ENCODE measurements around the gene OTOF. TPM values are rescaled to one million over a fixed set of nuclear protein-coding genes. Genes with fewer than 3 reads are reported as not detected.

Gene OTOF
- total and polyA plus RNA-seq, 2 of the 13 experiments (the other 11 are each of a cell fraction or from before 2014, with no cell fraction given) = 0.04 TPM; not detected in 1

- ChIA-PET POLR2A (interaction anchor here (0.6 to 6.2 kb wide), 4 partner anchors 9 to 115 kb away, joined by 3 to 52 read pairs (median 4); partner anchors contain the start of genes ADGRF3 and SELENOI), CTCF (ENCODE audit: low intra/inter-chr PET ratio, low total read pairs) (no interaction called here)
- H2AFZ ChIP-seq (ENCODE audit: low read length) = no peak overlapping the region
- H3K4me3 ChIP-seq (replicated peaks in 1 of 3; ENCODE audit: insufficient read depth in 1 of 3, low read depth in 2 of 3, low read length in 3 of 3) = no peak overlapping the region
- no peaks in the 10 kb centered on the region for H3K36me3 ChIP-seq (replicated peaks in 1 of 2; ENCODE audit: control insufficient read depth in 1 of 2, insufficient read depth in 2 of 2, low read length in 2 of 2)
- 72% methylated on average over 13 of the region's 15 CpGs for whole genome bisulfite sequencing (ENCODE audit: low lambda C conversion rate)
- peak; percentile 40 for DNase-seq (ENCODE audit: low spot score)
- H3K4me1 ChIP-seq (ENCODE audit: insufficient read depth, low read length) = peaks cover 59% of the 10 kb centered on the region
- H3K27me3 ChIP-seq (ENCODE audit: control insufficient read depth in 1 of 2, insufficient read depth in 2 of 2, low read length in 2 of 2) = no peaks in the 10 kb centered on the region
- peak; percentile 21 for ATAC-seq
- no peaks in the 10 kb centered on the region for H4K20me1 ChIP-seq (ENCODE audit: insufficient read depth, low read length)
- H3K9ac ChIP-seq (ENCODE audit: insufficient read depth, low read depth, low read length) = no peak overlapping the region
- peak; percentile 77 for FAIRE-seq
- H3K9me3 ChIP-seq (ENCODE audit: low read length) = no peaks in the 10 kb centered on the region
- H3K4me2 ChIP-seq (ENCODE audit: low read depth, low read length) = no peak overlapping the region
- intact Hi-C loops (cut with micrococcal nuclease; ENCODE audit: unreplicated experiment) (loop anchor here (5.0 to 10.0 kb wide), 3 partner anchors 63 to 505 kb away; no protein-coding TSS in a partner anchor), in situ Hi-C loops (cut with HindIII; ENCODE audit: extremely low pct_ligation_motif_present, low pct_unique_long_range_greater_than_20kb) (loop anchor here (10.0 kb wide), 1 partner anchor 225 kb away; no protein-coding TSS in a partner anchor)
- H3K27ac ChIP-seq (ENCODE audit: extremely low read length, insufficient read depth, low read length) = no peak overlapping the region
- no peaks in the 10 kb centered on the region for H3K79me2 ChIP-seq (ENCODE audit: insufficient read depth, low read length)
- no TSS peak for BruUV-seq (replicated peaks)
- TF ChIP-seq SP4 (CRISPR knock-in tag; IDR thresholded peaks at IDR 0.05) (0 out of 2 replicates have a peak, but pooled peaks have one; percentile 25), DR1 (CRISPR knock-in tag; IDR thresholded peaks at IDR 0.05) (peak; percentile 11; the same call in 1 of the 2 replicates), SPEN (CRISPR knock-in tag; IDR thresholded peaks at IDR 0.05; ENCODE audit: low read depth) (no peak), ISL2 (CRISPR knock-in tag; IDR thresholded peaks at IDR 0.05) (no peak), ZNF343 (CRISPR knock-in tag; IDR thresholded peaks at IDR 0.05) (no peak), SMC3 (IDR thresholded peaks at IDR 0.05; ENCODE audit: low read length) (peak; percentile 65; the same call in 1 of the 2 replicates), RAD21 (CRISPR knock-in tag; IDR thresholded peaks at IDR 0.05) (peak; percentile 42; the same call in 1 of the 2 replicates), TAF15 (IDR thresholded peaks at IDR 0.05; ENCODE audit: low read depth, low read length, poor library complexity, severe bottlenecking) (no peak), NFIB (CRISPR knock-in tag; IDR thresholded peaks at IDR 0.05; ENCODE audit: borderline replicate concordance) (no peak), ZNF121 (CRISPR knock-in tag; IDR thresholded peaks at IDR 0.05) (no peak), XRCC5 (optimal IDR thresholded peaks at IDR 0.05; ENCODE audit: low read length) (peak; percentile 55), ZNF674 (CRISPR knock-in tag; IDR thresholded peaks at IDR 0.05; ENCODE audit: low read depth) (no peak), KDM5B (CRISPR knock-in tag; IDR thresholded peaks at IDR 0.05; ENCODE audit: borderline replicate concordance) (peak; percentile 74; the same call in 1 of the 2 replicates), POGK (CRISPR knock-in tag; conservative IDR thresholded peaks at IDR 0.05) (0 out of 2 replicates have a peak, but pooled peaks have one; percentile 21), GMEB1 (CRISPR knock-in tag; IDR thresholded peaks at IDR 0.05; ENCODE audit: borderline replicate concordance) (no peak), ZNF350 (CRISPR knock-in tag; IDR thresholded peaks at IDR 0.05; ENCODE audit: borderline replicate concordance, low read depth) (0 out of 2 replicates have a peak, but pooled peaks have one; percentile 40), WIZ (CRISPR knock-in tag; IDR thresholded peaks at IDR 0.05) (no peak), CTCF (CRISPR knock-in tag; IDR thresholded peaks at IDR 0.05) (peak; percentile 75), ZNF552 (CRISPR knock-in tag; IDR thresholded peaks at IDR 0.05; ENCODE audit: borderline replicate concordance) (no peak), STAG1 (CRISPR knock-in tag; IDR thresholded peaks at IDR 0.05) (peak; percentile 34)
Measured at GRCh38 chr2:26459991-26460612, 17.8 kb downstream of the OTOF start.

Measured in HepG2 (cell line).